GM12878 (cell line): ENCODE measurements around the gene SLC24A4.

ENCODE experiments used
- BHLHE40 ChIP-seq, 2 experiments: fragments of 450-650 bp in 1 of 2; IDR thresholded peaks; 2 replicates each; pipeline ENCODE4 v1.6.1; 2011 to 2017; ENCODE audit warnings: low read depth in 2 of 2, borderline replicate concordance in 1 of 2, improper control_type of control experiment in 1 of 2, low read length in 1 of 2, mild to moderate bottlenecking in 1 of 2
- EZH2 ChIP-seq: IDR thresholded peaks from 2 replicates; pipeline ENCODE4 v1.6.1; 2012; ENCODE audit warnings: low read depth, mild to moderate bottlenecking, control low read depth, inconsistent platforms, low read length, borderline replicate concordance; ENCODE audit not compliant: control insufficient read depth
- FOS ChIP-seq: IDR thresholded peaks from 3 replicates; pipeline ENCODE4 v1.6.1; 2011; ENCODE audit warnings: borderline replicate concordance; ENCODE audit not compliant: insufficient read length; ENCODE audit errors: extremely low read depth
- MEF2B ChIP-seq: fragments of 450-650 bp; IDR thresholded peaks from 2 replicates; pipeline ENCODE4 v1.6.1; 2018; ENCODE audit warnings: mild to moderate bottlenecking, moderate library complexity; ENCODE audit not compliant: partially characterized antibody, poor library complexity, severe bottlenecking
- POLR2A ChIP-seq: IDR thresholded peaks from 2 replicates; pipeline ENCODE4 v1.6.1; 2011; ENCODE audit warnings: low read depth, mild to moderate bottlenecking, low read length
- RAD21 ChIP-seq: IDR thresholded peaks from 2 replicates; pipeline ENCODE4 v1.6.1; 2011; ENCODE audit warnings: mild to moderate bottlenecking, low read depth, low read length, moderate library complexity; ENCODE audit not compliant: insufficient read depth
- RFX5 ChIP-seq: IDR thresholded peaks from 2 replicates; pipeline ENCODE4 v1.6.1; 2011; ENCODE audit warnings: low read depth, low read length, improper control_type of control experiment
- SMAD1 ChIP-seq: fragments of 450-650 bp; IDR thresholded peaks from 2 replicates; pipeline ENCODE4 v1.6.1; 2018; ENCODE audit warnings: mild to moderate bottlenecking, low read depth; ENCODE audit not compliant: partially characterized antibody
- SMC3 ChIP-seq: IDR thresholded peaks from 2 replicates; pipeline ENCODE4 v1.6.1; 2011; ENCODE audit warnings: low read length, improper control_type of control experiment, borderline replicate concordance
- TARDBP ChIP-seq: IDR thresholded peaks from 2 replicates; pipeline ENCODE4 v1.6.1; 2016; ENCODE audit warnings: borderline replicate concordance
- TCF12 ChIP-seq: IDR thresholded peaks from 2 replicates; pipeline ENCODE4 v1.6.1; 2011; ENCODE audit warnings: low read depth, mild to moderate bottlenecking, low read length
- TF ChIP-seq, protein P1 (sequence below), 3 experiments: IDR thresholded peaks in 2 of 3; conservative IDR thresholded peaks in 1 of 3; 2 replicates each; pipeline ENCODE4 v1.5.1; 2011; ENCODE audit warnings: low read depth in 3 of 3, low read length in 3 of 3, mild to moderate bottlenecking in 3 of 3, control low read depth in 2 of 3, moderate library complexity in 2 of 3, inconsistent platforms in 1 of 3, mixed read lengths in 1 of 3; ENCODE audit not compliant: control insufficient read depth in 2 of 3, insufficient read depth in 1 of 3; ENCODE audit errors: extremely low read depth in 1 of 3
- TF ChIP-seq, protein P2 (sequence below): fragments of 450-650 bp; IDR thresholded peaks from 2 replicates; pipeline ENCODE4 v1.6.1; 2017; ENCODE audit warnings: mild to moderate bottlenecking, moderate library complexity
- TF ChIP-seq, protein P3 (sequence below): fragments of 450-650 bp; IDR thresholded peaks from 2 replicates; pipeline ENCODE4 v1.6.1; 2017; ENCODE audit warnings: mild to moderate bottlenecking, low read depth, inconsistent platforms; ENCODE audit not compliant: poor library complexity, severe bottlenecking

DNA sequence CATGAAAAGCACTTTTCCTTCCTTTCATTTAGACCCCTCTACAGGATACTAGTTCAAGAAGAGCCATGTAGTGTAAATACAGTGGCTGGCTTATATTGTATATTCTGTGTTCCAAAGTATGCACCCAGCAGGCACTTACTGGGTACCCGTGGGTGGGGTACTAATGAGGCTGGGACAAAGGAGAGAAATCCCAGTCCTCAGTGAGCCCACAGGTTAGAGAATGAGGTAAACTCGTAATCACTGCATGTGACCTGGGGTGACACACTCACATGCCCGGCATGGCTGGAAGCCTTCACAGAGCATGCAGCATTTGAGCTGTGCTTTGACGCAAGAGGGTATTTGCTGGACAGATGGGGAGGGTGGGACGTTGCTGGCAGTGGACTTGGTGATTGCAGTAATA lies 17.1 kb downstream of the SLC24A4 start:
- TF ChIP-seq, protein P1, sequence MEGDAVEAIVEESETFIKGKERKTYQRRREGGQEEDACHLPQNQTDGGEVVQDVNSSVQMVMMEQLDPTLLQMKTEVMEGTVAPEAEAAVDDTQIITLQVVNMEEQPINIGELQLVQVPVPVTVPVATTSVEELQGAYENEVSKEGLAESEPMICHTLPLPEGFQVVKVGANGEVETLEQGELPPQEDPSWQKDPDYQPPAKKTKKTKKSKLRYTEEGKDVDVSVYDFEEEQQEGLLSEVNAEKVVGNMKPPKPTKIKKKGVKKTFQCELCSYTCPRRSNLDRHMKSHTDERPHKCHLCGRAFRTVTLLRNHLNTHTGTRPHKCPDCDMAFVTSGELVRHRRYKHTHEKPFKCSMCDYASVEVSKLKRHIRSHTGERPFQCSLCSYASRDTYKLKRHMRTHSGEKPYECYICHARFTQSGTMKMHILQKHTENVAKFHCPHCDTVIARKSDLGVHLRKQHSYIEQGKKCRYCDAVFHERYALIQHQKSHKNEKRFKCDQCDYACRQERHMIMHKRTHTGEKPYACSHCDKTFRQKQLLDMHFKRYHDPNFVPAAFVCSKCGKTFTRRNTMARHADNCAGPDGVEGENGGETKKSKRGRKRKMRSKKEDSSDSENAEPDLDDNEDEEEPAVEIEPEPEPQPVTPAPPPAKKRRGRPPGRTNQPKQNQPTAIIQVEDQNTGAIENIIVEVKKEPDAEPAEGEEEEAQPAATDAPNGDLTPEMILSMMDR (IDR thresholded peaks at IDR 0.05 in 2 of 3, conservative IDR thresholded peaks at IDR 0.05 in 1 of 3; ENCODE audit: control insufficient read depth in 2 of 3, extremely low read depth in 1 of 3, insufficient read depth in 1 of 3, low read depth in 3 of 3, low read length in 3 of 3), result no peak
- no peak for TF ChIP-seq BHLHE40 (IDR thresholded peaks at IDR 0.05; ENCODE audit: borderline replicate concordance in 1 of 2, low read depth in 2 of 2, low read length in 1 of 2)
- TF ChIP-seq, protein P2, sequence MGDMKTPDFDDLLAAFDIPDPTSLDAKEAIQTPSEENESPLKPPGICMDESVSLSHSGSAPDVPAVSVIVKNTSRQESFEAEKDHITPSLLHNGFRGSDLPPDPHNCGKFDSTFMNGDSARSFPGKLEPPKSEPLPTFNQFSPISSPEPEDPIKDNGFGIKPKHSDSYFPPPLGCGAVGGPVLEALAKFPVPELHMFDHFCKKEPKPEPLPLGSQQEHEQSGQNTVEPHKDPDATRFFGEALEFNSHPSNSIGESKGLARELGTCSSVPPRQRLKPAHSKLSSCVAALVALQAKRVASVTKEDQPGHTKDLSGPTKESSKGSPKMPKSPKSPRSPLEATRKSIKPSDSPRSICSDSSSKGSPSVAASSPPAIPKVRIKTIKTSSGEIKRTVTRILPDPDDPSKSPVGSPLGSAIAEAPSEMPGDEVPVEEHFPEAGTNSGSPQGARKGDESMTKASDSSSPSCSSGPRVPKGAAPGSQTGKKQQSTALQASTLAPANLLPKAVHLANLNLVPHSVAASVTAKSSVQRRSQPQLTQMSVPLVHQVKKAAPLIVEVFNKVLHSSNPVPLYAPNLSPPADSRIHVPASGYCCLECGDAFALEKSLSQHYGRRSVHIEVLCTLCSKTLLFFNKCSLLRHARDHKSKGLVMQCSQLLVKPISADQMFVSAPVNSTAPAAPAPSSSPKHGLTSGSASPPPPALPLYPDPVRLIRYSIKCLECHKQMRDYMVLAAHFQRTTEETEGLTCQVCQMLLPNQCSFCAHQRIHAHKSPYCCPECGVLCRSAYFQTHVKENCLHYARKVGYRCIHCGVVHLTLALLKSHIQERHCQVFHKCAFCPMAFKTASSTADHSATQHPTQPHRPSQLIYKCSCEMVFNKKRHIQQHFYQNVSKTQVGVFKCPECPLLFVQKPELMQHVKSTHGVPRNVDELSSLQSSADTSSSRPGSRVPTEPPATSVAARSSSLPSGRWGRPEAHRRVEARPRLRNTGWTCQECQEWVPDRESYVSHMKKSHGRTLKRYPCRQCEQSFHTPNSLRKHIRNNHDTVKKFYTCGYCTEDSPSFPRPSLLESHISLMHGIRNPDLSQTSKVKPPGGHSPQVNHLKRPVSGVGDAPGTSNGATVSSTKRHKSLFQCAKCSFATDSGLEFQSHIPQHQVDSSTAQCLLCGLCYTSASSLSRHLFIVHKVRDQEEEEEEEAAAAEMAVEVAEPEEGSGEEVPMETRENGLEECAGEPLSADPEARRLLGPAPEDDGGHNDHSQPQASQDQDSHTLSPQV, result no peak
- TF ChIP-seq TCF12, result no peak
- no peak for TF ChIP-seq MEF2B
- no peak for TF ChIP-seq RAD21
- TF ChIP-seq POLR2A, result no peak
- TF ChIP-seq EZH2, result no peak
- no peak for TF ChIP-seq FOS
- TF ChIP-seq SMC3, result no peak
- no peak for TF ChIP-seq TARDBP
- no peak for TF ChIP-seq RFX5
- TF ChIP-seq, protein P3, sequence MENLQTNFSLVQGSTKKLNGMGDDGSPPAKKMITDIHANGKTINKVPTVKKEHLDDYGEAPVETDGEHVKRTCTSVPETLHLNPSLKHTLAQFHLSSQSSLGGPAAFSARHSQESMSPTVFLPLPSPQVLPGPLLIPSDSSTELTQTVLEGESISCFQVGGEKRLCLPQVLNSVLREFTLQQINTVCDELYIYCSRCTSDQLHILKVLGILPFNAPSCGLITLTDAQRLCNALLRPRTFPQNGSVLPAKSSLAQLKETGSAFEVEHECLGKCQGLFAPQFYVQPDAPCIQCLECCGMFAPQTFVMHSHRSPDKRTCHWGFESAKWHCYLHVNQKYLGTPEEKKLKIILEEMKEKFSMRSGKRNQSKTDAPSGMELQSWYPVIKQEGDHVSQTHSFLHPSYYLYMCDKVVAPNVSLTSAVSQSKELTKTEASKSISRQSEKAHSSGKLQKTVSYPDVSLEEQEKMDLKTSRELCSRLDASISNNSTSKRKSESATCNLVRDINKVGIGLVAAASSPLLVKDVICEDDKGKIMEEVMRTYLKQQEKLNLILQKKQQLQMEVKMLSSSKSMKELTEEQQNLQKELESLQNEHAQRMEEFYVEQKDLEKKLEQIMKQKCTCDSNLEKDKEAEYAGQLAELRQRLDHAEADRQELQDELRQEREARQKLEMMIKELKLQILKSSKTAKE, result no peak
- no peak for TF ChIP-seq SMAD1
